Heart left ventricle (tissue), 16 donors: ENCODE measurements around the gene NEK10. TPM values are rescaled to one million over a fixed set of nuclear protein-coding genes. Genes with fewer than 3 reads are reported as not detected.
A peak's percentile ranks its signal among the peaks of the same experiment; 100 is the strongest.

Experiments used
- ATAC-seq, 4 donors: fragments of 200-7000 bp; cut with Tn5 transposase; one replicate each; pipeline ENCODE4 v1.9.1; 2020 to 2022; ENCODE audit warnings: moderate library complexity in 4 of 4, mild to moderate bottlenecking in 3 of 4, moderate number of reproducible peaks in 1 of 4
- DNase-seq, 5 donors: peaks; one replicate each; pipeline ENCODE4 v3.0.0-alpha.2; 2020
- H3K27ac ChIP-seq, 12 donors: fragments of 200-600 bp; sonication (generic) in 4 of 12; one replicate each; pipeline versions ENCODE4 v1.5.0 to v1.8.0; 2016 to 2022; ENCODE audit warnings: mild to moderate bottlenecking in 2 of 12
- H3K27me3 ChIP-seq, 9 donors: fragments of 200-600 bp; sonication (generic) in 2 of 9; one replicate each; pipeline versions ENCODE4 v1.5.1 to v1.8.0; 2016 to 2022; ENCODE audit warnings: mild to moderate bottlenecking in 3 of 9
- H3K36me3 ChIP-seq, 9 donors: fragments of 200-600 bp; sonication (generic) in 2 of 9; one replicate each; pipeline versions ENCODE4 v1.5.0 to v1.8.0; 2018 to 2022; ENCODE audit warnings: mild to moderate bottlenecking in 2 of 9
- H3K4me1 ChIP-seq, 12 donors: fragments of 200-600 bp; sonication (generic) in 4 of 12; one replicate each; pipeline versions ENCODE4 v1.5.0 to v1.8.0; 2016 to 2022; ENCODE audit warnings: mild to moderate bottlenecking in 3 of 12
- H3K4me3 ChIP-seq, 12 donors: fragments of 200-600 bp; sonication (generic) in 4 of 12; one replicate each; pipeline versions ENCODE4 v1.5.0 to v1.8.0; 2017 to 2022; ENCODE audit warnings: mild to moderate bottlenecking in 9 of 12, moderate library complexity in 4 of 12
- H3K9me3 ChIP-seq, 12 donors: fragments of 200-600 bp; sonication (generic) in 4 of 12; one replicate each; pipeline versions ENCODE4 v1.5.0 to v1.8.0; 2016 to 2022; ENCODE audit warnings: mild to moderate bottlenecking in 1 of 12
- POLR2A ChIP-seq, 2 donors: fragments of 450-650 bp; IDR thresholded peaks; one replicate each; pipeline ENCODE4 v1.6.1; 2017; ENCODE audit warnings: antibody characterized with exemption in 2 of 2, mild to moderate bottlenecking in 2 of 2, moderate library complexity in 2 of 2
- WGBS, 4 donors: extraction: QIAGEN DNeasy Blood & Tissue Kit in 2 of 4; methylation state at CpG; one replicate each; pipeline versions ENCODE4 v1.1.5 to v1.1.7; 2013 to 2018; 5-methylcytosine and 5-hydroxymethylcytosine counted together
- intact Hi-C, 10 donors: fragments of 100-400 bp; cut with DNase I; formaldehyde crosslinking; loops; one replicate each; pipeline versions ENCODE4 v1.11.1 to v1.14.2; 2022
- polyA plus RNA-seq, 2 donors: library from polyadenylated mRNA; stranded (reverse); fragments of 200-250 nt; gene quantifications; one replicate each; pipeline ENCODE4 v1.2.3, GENCODE V29; 2013
- total RNA-seq, 9 donors: library from RNA; depleted of rRNA in 2 of 9; stranded (reverse); fragments of >200 nt in 2 of 9; fragmentation: NEBNext Ultra II Directional in 3 of 9; extraction: Animal tissue kit (Norgen Biotek cat#: 25700) in 3 of 9; gene quantifications; one replicate each; pipeline versions ENCODE4 v1.1.0 to v1.2.4, GENCODE V29; 2016 to 2023
- TF ChIP-seq, protein P1 (sequence below), 12 donors: fragments of 200-600 bp; sonication (generic) in 4 of 12; IDR thresholded peaks; one replicate each; pipeline versions ENCODE4 v1.5.0 to v1.8.0; 2018 to 2022; ENCODE audit warnings: antibody characterized with exemption in 12 of 12, mild to moderate bottlenecking in 5 of 12
- donor health status: ischemic (EF 13 %, LVEDD 7.1; RV severe dilation, severe dysfunction).
- donor health status: healthy with polysubstance abuse.
- donor health status: DM: no; HTN: yes; CAD: no.
- donor health status: DM: no; HTN: no; CAD: no.
- donor health status: ischemic (EF 25% LVEDD 6.9; RV normal size, moderate dysfunction).
- donor health status: ischemic (EF 25% LVEDD 5.7; RV mildly dilated, moderate dysfunction).
- donor health status: healthy.
- donor health status: DM: yes; HTN: yes; CAD: no.
- donor health status: ischemic (EF 35%, LVEDD 5.7; RV mildly dilated, moderate dysfunction).
- donor health status: nonischemic (EF 11% LVEDD 7.7; RV severe dilation, severe dysfunction).
- donor health status: DM: yes; HTN: yes; CAD: no.
- donor health status: PGD.
- donor health status: ischemic (EF 29% LVEDD 5.4; RV normal size, mild dysfunction).
- donor health status: nonischemic (EF 23%, LVEDD 6.1; RV moderate dilation, normal function).

Gene NEK10
- total and polyA plus RNA-seq, 11 donors, result 0.72 to 22.5 (median 7.1) TPM

DNA sequence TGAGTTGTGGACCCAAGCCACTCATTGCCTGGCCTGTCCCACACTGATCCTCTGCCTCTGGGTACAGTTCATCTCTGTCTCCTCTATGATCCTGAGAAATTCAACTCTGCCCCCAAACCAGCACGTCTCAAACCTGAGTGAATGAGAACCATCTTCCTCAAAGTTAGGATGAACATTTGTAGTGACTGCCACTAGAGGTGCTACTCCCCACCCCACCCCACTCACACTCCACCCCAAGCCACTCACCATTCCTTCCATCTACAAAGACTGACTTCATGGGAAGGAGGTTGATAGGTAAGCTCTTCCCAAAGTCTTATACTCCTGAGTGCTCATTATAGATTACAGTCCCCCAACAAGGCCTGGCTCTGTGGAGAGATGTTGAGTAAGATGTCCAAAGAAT is 43.8 kb downstream of the NEK10 start:
- intact Hi-C loops, result no loop called here
- TF ChIP-seq POLR2A (IDR thresholded peaks at IDR 0.05), result no peak
- TF ChIP-seq, protein P1, sequence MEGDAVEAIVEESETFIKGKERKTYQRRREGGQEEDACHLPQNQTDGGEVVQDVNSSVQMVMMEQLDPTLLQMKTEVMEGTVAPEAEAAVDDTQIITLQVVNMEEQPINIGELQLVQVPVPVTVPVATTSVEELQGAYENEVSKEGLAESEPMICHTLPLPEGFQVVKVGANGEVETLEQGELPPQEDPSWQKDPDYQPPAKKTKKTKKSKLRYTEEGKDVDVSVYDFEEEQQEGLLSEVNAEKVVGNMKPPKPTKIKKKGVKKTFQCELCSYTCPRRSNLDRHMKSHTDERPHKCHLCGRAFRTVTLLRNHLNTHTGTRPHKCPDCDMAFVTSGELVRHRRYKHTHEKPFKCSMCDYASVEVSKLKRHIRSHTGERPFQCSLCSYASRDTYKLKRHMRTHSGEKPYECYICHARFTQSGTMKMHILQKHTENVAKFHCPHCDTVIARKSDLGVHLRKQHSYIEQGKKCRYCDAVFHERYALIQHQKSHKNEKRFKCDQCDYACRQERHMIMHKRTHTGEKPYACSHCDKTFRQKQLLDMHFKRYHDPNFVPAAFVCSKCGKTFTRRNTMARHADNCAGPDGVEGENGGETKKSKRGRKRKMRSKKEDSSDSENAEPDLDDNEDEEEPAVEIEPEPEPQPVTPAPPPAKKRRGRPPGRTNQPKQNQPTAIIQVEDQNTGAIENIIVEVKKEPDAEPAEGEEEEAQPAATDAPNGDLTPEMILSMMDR (IDR thresholded peaks at IDR 0.05), result no peak
- DNase-seq (no peak), ATAC-seq (no peak)
- WGBS, 4 donors, result 68 to 98% (median 84%) methylated on average over 1 of the region's 1 CpG
- Histone ChIP-seq H3K9me3 (no peaks in the 10 kb centered on the region), H3K4me1 (peaks cover 0 to 25% (median 13%) of the 10 kb centered on the region in 12 donors), H3K4me3 (no peak overlapping the region), H3K36me3 (no peaks in the 10 kb centered on the region), H3K27me3 (no peaks in the 10 kb centered on the region), H3K27ac (peak overlapping the region in 3 of 12 donors; percentile 49 to 76 (median 71))

DNA sequence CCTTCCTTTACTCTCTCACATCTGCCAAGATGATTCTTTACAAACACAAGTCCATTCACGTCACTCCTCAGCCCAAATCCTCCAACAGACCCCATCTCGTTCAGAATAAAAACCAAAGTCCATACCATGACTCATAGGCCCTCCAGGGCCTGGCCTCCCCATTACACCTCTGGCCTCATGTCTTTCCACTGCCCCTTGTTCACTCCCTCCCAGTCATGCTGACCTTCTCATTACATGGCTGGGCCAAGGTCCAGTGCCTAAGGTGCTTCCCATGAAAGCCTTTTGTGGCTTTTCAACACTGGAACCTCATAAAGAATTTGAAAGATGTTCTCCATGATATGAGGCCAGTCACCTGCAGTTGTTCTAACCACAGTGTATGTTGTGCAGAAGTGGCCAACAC is 44.5 kb downstream of the NEK10 start:
- TF ChIP-seq, protein P1 (IDR thresholded peaks at IDR 0.05), result no peak
- TF ChIP-seq POLR2A (IDR thresholded peaks at IDR 0.05), result no peak
- intact Hi-C loops, result no loop called here
- DNase-seq (no peak), ATAC-seq (no peak)
- Histone ChIP-seq H3K36me3 (no peaks in the 10 kb centered on the region), H3K4me3 (no peak overlapping the region), H3K27ac (peak overlapping the region in 2 of 12 donors; percentile 71 to 76), H3K27me3 (no peaks in the 10 kb centered on the region), H3K9me3 (no peaks in the 10 kb centered on the region), H3K4me1 (peaks cover 0 to 33% (median 13%) of the 10 kb centered on the region in 12 donors)
- 73 to 88% (median 80%) methylated on average over 2 of the region's 2 CpGs for WGBS, 4 donors

DNA sequence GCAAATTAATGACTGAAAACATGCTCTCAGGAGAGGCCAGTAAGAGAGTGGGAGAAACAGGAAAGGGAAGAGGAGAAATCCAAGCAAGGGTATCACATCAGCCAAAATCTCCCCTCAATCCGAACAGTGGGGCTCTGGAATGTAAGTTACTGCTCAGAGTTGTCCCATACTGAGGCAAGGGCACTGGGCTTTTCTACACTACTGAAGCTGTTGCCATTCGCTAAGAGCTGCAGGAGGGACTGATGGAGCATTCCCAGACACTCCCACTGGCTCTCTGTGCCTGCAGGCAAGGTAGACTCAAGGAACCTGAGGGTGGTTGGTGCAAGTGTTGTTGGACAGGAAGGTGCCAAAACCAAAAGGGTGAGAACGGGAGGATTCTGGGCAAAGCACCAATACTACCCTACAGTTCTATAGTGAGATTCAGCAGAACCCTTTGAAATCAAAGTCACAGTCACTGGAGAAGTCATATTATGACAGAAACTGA is 46.1 kb downstream of the NEK10 start:
- H3K4me3 ChIP-seq, result no peak overlapping the region
- peaks cover 0 to 36% (median 13%) of the 10 kb centered on the region in 12 donors for H3K4me1 ChIP-seq
- intact Hi-C loops, result no loop called here
- no peak overlapping the region for H3K27ac ChIP-seq
- WGBS, 4 donors, result 61 to 69% (median 64%) methylated on average over 3 of the region's 3 CpGs
- ATAC-seq (no peak), DNase-seq (no peak)
- H3K36me3 ChIP-seq, result no peaks in the 10 kb centered on the region
- TF ChIP-seq, protein P1 (IDR thresholded peaks at IDR 0.05), result no peak
- TF ChIP-seq POLR2A (IDR thresholded peaks at IDR 0.05), result no peak
- no peaks in the 10 kb centered on the region for H3K9me3 ChIP-seq
- no peaks in the 10 kb centered on the region for H3K27me3 ChIP-seq

DNA sequence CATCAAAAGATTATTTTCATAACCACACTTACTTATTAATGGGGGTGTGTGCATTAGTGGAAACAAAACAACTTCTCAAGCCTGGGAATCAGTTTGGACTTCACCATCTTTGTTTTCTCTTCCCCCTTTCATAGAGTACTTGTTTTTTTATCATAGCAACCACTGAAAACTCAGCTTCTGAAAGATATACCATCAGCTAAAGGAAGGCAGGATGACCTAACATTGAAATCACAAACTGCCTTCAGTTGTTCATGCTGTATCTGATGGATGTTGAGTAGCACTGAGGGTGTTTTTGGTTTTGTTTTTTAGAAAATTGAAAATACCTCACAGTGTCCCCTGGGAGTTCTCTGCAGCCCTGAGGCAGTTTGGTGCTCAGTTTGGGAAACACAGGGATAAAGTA is 46.5 kb downstream of the NEK10 start:
- no peak overlapping the region for H3K27ac ChIP-seq
- intact Hi-C loops, result no loop called here
- ATAC-seq (no peak), DNase-seq (no peak)
- H3K36me3 ChIP-seq, result no peaks in the 10 kb centered on the region
- TF ChIP-seq, protein P1 (IDR thresholded peaks at IDR 0.05), result no peak
- TF ChIP-seq POLR2A (IDR thresholded peaks at IDR 0.05), result no peak
- H3K4me1 ChIP-seq, result peaks cover 0 to 32% (median 13%) of the 10 kb centered on the region in 12 donors
- no peaks in the 10 kb centered on the region for H3K27me3 ChIP-seq
- no peaks in the 10 kb centered on the region for H3K9me3 ChIP-seq
- H3K4me3 ChIP-seq, result no peak overlapping the region
